Progenitor cell of endocrine pancreas (in vitro differentiated cells): ENCODE measurements around the gene PDZD2. TPM values are rescaled to one million over a fixed set of nuclear protein-coding genes. Genes with fewer than 3 reads are reported as not detected.
A peak's percentile ranks its signal among the peaks of the same experiment; 100 is the strongest.

ENCODE experiments used
- DNase-seq: peaks from one replicate; pipeline ENCODE4 v3.0.0; 2021; ENCODE audit warnings: low spot score; ENCODE audit not compliant: unreplicated experiment
- H3K27ac Mint-ChIP-seq: 2 replicates; pipeline ENCODE4 v1.8.0; 2021; ENCODE audit warnings: mild to moderate bottlenecking, moderate library complexity, mixed read lengths
- H3K27me3 Mint-ChIP-seq: 2 replicates; pipeline ENCODE4 v1.8.0; 2021; ENCODE audit warnings: mixed read lengths
- H3K36me3 Mint-ChIP-seq: 2 replicates; pipeline ENCODE4 v1.8.0; 2022; ENCODE audit warnings: mixed read lengths; ENCODE audit not compliant: insufficient read depth
- H3K4me1 Mint-ChIP-seq: 2 replicates; pipeline ENCODE4 v1.8.0; 2021; ENCODE audit warnings: low read depth, mixed read lengths
- H3K4me3 Mint-ChIP-seq: 2 replicates; pipeline ENCODE4 v1.8.0; 2021; ENCODE audit warnings: low read depth, mild to moderate bottlenecking, moderate library complexity, mixed read lengths
- H3K9me3 Mint-ChIP-seq: 2 replicates; pipeline ENCODE4 v1.8.0; 2021; ENCODE audit warnings: low read depth, mixed read lengths
- CTCF ChIP-seq: fragments of 200-600 bp; sonication (generic); IDR thresholded peaks from one replicate; pipeline ENCODE4 v1.5.0; 2021; ENCODE audit warnings: antibody characterized with exemption, mild to moderate bottlenecking; ENCODE audit not compliant: unreplicated experiment
- total RNA-seq: library from RNA; stranded (reverse); gene quantifications from 2 replicates; pipeline ENCODE4 v1.2.1, GENCODE V29; 2021

Gene PDZD2
- total RNA-seq, 1 donor from 2014 or later: 3.1 TPM

- Mint-ChIP-seq H3K9me3 (no peaks in the 10 kb centered on the region), H3K36me3 (peaks cover 30% of the 10 kb centered on the region), H3K27me3 (no peaks in the 10 kb centered on the region), H3K4me3 (no peak overlapping the region), H3K4me1 (peaks cover 3% of the 10 kb centered on the region), H3K27ac (peak overlapping the region; percentile 36)
- TF ChIP-seq CTCF: no peak
- DNase-seq: no peak
Observed at GRCh38 chr5:32130865-32131264, 491.9 kb downstream of the PDZD2 start.

- TF ChIP-seq CTCF: no peak
- no peak overlapping the region for H3K27ac Mint-ChIP-seq
Observed at GRCh38 chr5:32131604-32132003, 492.7 kb downstream of the PDZD2 start.

GRCh38 chr5:32132757-32133156, 493.8 kb downstream of the PDZD2 start:
- H3K9me3 Mint-ChIP-seq: no peaks in the 10 kb centered on the region
- H3K4me1 Mint-ChIP-seq: peaks cover 3% of the 10 kb centered on the region
- H3K4me3 Mint-ChIP-seq: no peak overlapping the region
- TF ChIP-seq CTCF: no peak
- H3K27me3 Mint-ChIP-seq: no peaks in the 10 kb centered on the region
- no peak for DNase-seq
- H3K36me3 Mint-ChIP-seq: peaks cover 22% of the 10 kb centered on the region
- no peak overlapping the region for H3K27ac Mint-ChIP-seq

More at GRCh38 chr5:32131604-32132003, 492.7 kb downstream of the PDZD2 start:
- DNase-seq: no peak
- Mint-ChIP-seq H3K4me1 (peaks cover 3% of the 10 kb centered on the region), H3K27me3 (no peaks in the 10 kb centered on the region), H3K4me3 (no peak overlapping the region), H3K36me3 (peaks cover 23% of the 10 kb centered on the region), H3K9me3 (no peaks in the 10 kb centered on the region)

GRCh38 chr5:32135086-32135485, 496.2 kb downstream of the PDZD2 start:
- Mint-ChIP-seq H3K9me3 (no peaks in the 10 kb centered on the region), H3K27me3 (no peaks in the 10 kb centered on the region), H3K4me1 (peaks cover 3% of the 10 kb centered on the region), H3K27ac (peak overlapping the region; percentile 81), H3K4me3 (no peak overlapping the region), H3K36me3 (peaks cover 24% of the 10 kb centered on the region)
- DNase-seq: no peak
- TF ChIP-seq CTCF: no peak

GRCh38 chr5:32136342-32136741, 497.4 kb downstream of the PDZD2 start:
- TF ChIP-seq CTCF: no peak
- Mint-ChIP-seq H3K4me3 (no peak overlapping the region), H3K27me3 (no peaks in the 10 kb centered on the region), H3K36me3 (peaks cover 22% of the 10 kb centered on the region), H3K4me1 (peaks cover 3% of the 10 kb centered on the region), H3K27ac (no peak overlapping the region), H3K9me3 (no peaks in the 10 kb centered on the region)
- DNase-seq: no peak
